ENCODE results near the gene PLA2G2F.
A peak's percentile ranks its signal among the peaks of the same experiment; 100 is the strongest.

Gene PLA2G2F

DNA sequence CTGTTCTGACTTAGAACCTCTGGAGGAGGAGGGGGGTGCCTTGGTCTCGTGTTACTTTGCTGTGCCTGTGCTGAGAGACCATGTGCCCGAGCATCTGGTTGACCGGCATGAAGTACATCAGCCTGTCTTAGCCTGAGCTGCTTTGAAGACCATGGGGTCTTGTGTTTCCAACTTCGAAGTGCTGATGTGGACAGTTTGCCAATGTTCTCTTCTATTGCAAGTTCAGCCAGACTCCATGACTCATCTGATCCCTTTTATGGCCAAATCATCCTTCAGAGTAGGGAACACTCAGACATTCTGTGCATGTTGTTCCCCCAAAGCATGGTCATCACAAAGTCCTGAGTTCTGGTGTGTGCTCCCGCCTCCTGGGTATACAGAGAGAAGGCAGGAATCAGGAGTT, 53.2 kb downstream of the PLA2G2F start:
- DNase-seq = no peak

DNA sequence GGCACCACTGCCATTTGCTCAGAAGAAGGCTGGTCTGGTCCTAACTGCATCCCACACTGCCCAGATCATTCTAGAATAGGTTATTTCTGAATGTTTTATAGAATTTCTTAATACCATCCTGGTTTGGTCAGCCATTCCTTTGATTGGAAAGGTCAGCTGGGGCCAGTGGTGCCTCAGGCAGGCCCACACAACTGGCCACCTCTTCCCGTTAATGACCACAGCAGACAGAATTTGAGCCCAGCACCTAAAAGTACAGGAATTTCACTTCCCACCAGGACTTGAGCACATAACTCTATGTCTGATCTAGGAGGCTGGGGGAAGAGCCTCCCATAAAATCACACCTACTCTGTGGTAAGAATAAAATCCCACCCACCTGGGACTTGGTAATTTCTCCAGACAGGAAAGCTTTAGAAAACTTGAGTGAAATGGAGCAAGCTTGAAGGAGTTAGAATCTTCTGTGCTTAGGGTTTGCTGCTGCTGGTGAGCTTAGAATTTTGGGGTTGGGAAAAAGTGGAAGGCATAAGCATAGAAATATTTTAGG, 53.8 kb downstream of the PLA2G2F start:
- no peak for DNase-seq

DNA sequence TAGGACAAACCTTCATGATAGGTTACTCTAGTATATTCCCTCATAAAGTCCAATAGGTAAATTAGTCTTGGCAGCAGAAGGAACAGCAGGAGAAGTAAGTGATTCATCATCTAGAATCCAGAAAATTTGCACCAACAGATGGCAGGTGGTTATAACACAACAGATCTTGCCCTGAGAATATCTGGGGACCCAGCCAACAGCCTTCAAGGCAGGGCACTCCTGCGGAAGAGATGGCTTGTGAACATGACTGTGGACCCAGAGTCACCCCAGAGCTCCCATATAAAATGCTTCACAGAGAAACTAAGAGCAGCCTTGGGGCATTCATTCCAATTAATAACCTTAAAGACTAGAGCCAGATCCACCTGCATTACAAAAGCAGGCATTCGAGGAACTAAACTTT, 55.1 kb downstream of the PLA2G2F start:
- DNase-seq = no peak

DNA sequence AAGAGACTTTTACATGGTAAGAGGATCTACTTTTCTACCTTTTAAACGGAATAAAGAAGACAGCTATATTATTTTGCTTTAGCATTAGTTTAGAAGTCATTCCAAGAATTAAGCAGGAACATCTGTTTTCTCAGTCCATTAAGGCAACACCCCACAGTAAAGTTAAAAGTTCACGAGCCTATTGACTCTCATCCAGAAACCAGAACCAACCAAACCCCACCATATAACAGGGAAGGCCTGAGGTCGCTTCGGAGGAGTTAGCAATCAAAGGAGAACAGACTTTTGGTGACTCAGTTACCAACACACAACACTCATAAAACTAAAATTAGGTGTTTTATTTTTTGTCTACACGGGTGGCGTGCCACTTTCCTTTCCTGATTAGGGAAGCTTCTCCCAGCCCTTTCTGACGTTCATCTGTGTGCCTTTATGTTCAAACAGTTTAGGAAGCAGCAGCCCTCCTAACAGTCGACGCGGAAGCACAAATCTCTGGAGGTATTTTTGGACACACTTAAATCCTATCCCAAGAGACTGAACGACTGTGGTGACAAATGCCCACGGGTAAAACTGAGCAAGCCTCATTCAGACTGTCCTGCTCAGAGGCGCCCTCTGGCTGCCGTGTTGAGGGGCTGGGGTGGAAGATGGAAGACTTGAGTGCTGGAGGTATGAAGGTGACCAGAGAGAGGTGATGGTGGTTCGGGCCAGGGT, 55.8 kb downstream of the PLA2G2F start:
- peak; percentile 85 to 89 for DNase-seq

DNA sequence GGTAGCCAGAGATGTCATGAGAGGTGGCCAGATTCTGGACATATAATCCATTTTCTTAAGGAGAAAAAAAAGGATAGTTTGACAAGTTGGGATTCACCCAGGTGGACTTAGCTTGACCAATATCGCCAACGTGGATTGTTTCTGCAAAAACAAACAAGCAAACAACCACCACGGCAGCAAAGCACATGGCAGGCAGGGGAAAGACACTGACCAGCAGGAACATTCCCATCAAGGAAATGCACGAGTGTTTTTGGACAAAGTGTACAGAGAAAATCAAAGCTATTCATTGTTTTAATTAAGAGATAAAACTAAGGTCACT, 56.3 kb downstream of the PLA2G2F start:
- no peak for DNase-seq

DNA sequence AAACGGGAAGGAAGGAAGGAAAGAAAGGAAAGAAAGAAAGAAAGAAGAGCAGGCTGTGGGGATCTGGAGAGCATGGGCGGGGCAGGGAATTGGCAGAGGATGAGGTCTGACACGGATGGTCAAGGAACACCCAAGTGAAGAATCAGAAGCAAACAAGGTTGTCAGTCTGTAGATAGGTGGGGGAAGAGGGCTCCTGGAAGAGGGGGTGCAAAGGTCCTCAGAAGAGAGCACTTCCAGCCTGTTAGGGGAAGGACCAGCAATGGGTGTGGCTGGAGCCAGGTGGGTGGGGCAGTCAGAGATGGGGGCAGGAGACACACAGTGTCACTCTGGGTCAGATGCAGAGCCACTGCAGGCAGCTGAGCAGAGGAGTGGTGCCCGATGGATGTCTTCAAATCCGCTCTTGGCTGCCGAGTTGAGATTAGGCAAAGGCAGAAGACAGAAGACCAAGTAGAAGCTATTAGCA, 58.2 kb downstream of the PLA2G2F start:
- DNase-seq = no peak

DNA sequence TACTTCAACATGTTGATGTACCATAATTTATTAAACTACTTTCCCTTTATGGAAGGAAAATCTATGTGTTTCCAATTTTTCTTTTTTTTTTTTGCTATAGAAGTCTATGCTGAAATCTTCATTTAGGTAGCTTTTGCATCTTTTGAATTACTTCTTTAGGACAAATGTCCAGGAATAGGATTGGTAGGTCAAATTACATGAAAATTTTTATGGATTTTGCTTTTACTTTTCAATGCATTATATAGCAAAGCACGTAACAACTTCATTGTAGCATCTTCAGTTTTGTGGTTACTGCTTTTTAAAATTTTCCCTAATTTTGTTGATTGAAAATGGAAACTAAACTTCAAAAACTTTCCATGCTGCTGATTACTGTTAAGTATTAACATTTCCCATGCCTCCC, 59.2 kb downstream of the PLA2G2F start:
- no peak for DNase-seq

DNA sequence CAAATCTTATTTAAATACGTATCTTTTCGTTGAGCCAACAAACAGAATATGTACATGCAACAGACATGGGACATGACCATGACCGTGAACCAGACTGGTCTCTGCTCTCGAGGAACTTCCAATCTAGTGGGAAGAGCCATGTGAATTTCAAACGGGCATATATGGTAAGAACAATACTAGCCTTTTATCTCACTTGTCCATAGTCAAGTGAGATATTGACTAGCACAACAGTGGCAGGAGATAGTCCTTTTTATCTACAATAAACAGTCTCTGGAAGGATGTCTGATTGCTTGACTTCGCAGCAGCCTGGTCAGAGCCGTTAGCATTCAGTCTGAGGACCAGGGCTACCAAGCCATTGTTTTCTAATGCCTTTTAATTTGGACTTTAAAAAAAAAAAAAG, 59.8 kb downstream of the PLA2G2F start:
- no peak for DNase-seq

DNA sequence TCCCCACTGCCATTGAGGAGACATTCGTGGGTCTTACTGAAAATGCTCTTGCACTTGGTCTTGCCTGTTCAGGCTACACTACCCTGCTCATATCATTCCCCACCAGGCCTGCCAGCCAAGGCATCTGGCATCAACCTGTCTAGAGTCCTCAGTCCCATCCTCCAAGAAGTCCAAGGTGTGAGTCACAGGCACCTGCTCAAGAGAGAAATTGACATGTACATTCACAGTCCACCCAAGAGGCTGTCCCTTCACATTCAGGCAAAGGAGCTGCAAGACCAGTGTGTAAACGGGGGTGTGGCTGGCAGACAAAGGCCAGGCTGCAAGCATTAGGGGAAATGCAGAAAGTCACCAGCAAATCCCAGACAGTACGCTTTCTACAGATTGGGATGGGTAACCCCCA, 60.3 kb downstream of the PLA2G2F start:
- DNase-seq = no peak

DNA sequence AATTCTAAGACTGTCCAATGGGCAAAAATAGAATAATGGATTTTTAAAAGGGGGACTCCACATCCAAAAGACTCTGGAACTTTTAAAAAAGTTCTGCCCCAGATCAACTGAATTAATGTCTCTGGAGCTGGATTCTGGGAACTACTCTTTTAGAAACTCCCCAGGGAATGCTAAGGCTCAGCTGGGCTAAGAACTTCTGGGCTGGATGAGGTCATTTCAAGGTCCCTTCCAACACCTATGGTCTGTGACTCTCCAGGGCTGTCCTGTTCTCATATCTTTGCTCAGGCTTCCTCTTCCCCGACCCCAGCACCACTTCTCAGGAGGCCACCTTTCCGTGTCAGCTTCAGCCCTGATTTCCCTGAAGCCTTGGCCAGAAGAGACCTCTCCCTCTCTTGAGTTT, 60.7 kb downstream of the PLA2G2F start:
- no peak for DNase-seq

All from activated T-cell treated with anti-CD3 and anti-CD28 coated beads, Interleukin-2, amount 50 U/mL, for 48 hours (primary cell).